Testis (tissue), 3 donors: Measurements from ENCODE around the gene CCP110. TPM values are rescaled to one million over a fixed set of nuclear protein-coding genes. Genes with fewer than 3 reads are reported as not detected.

Experiments
- DNase-seq: peaks from one replicate; pipeline ENCODE4 v3.0.0-alpha.2; 2019
- H3K27ac ChIP-seq, 2 donors: fragments of 200-600 bp; sonication (generic); one replicate each; pipeline ENCODE4 v1.5.1; 2019
- H3K27me3 ChIP-seq: fragments of 200-600 bp; sonication (generic); one replicate; pipeline ENCODE4 v1.5.1; 2019
- H3K36me3 ChIP-seq: fragments of 200-600 bp; sonication (generic); one replicate; pipeline ENCODE4 v1.5.1; 2017; ENCODE audit warnings: low read depth; ENCODE audit errors: missing control alignments
- H3K4me1 ChIP-seq: fragments of 200-600 bp; sonication (generic); one replicate; pipeline ENCODE4 v1.5.1; 2019
- H3K4me3 ChIP-seq, 2 donors: fragments of 200-600 bp; sonication (generic); one replicate each; pipeline ENCODE4 v1.5.1; 2017 to 2019
- H3K9me3 ChIP-seq: fragments of 200-600 bp; sonication (generic); one replicate; pipeline ENCODE4 v1.5.1; 2017
- POLR2A ChIP-seq: fragments of 450-650 bp; IDR thresholded peaks from one replicate; pipeline ENCODE4 v1.6.1; 2017; ENCODE audit warnings: antibody characterized with exemption, mild to moderate bottlenecking, moderate library complexity
- WGBS, 2 donors: methylation state at CpG; one replicate each; pipeline ENCODE4 v1.1.5; 2018; 5-methylcytosine and 5-hydroxymethylcytosine counted together
- intact Hi-C: fragments of 100-400 bp; cut with DNase I; formaldehyde crosslinking; loops from one replicate; pipeline ENCODE4 v1.15.1; 2023; ENCODE audit warnings: low total_unique reads
- polyA plus RNA-seq: library from polyadenylated mRNA; stranded (reverse); fragments of 350-450 nt; fragmentation: Illumina TruSeq; extraction: RNeasy Lipid Tissue Mini Kit (QIAGEN cat#74804); gene quantifications from one replicate; pipeline ENCODE4 v1.2.3, GENCODE V29; 2014; ENCODE audit warnings: low read depth, low replicate concordance; ENCODE audit not compliant: insufficient read depth
- total RNA-seq, 2 donors: library from RNA; depleted of rRNA; stranded (reverse); fragments of >200 nt; gene quantifications; one replicate each; pipeline ENCODE4 v1.2.3, GENCODE V29; 2016
- TF ChIP-seq, protein P1 (sequence below), 3 experiments: fragments of 450-650 bp in 2 of 3; fragments of 200-600 bp in 1 of 3; sonication (generic) in 1 of 3; IDR thresholded peaks; one replicate each; pipeline ENCODE4 v1.5.1; 2016 to 2019; ENCODE audit warnings: antibody characterized with exemption in 3 of 3, mild to moderate bottlenecking in 2 of 3, moderate library complexity in 1 of 3

Gene CCP110
- total and polyA plus RNA-seq, 3 donors from 2014 or later = 31.0 to 55.7 (median 54.2) TPM

- no peak for DNase-seq
- intact Hi-C loops = no loop called here
- H3K9me3 ChIP-seq = no peaks in the 10 kb centered on the region
- no peaks in the 10 kb centered on the region for H3K27me3 ChIP-seq
- no peaks in the 10 kb centered on the region for H3K4me1 ChIP-seq
- H3K4me3 ChIP-seq = no peak overlapping the region
- no peaks in the 10 kb centered on the region for H3K36me3 ChIP-seq
- WGBS, 2 donors = 91 to 97% methylated on average over 9 of the region's 9 CpGs
- TF ChIP-seq, protein P1, sequence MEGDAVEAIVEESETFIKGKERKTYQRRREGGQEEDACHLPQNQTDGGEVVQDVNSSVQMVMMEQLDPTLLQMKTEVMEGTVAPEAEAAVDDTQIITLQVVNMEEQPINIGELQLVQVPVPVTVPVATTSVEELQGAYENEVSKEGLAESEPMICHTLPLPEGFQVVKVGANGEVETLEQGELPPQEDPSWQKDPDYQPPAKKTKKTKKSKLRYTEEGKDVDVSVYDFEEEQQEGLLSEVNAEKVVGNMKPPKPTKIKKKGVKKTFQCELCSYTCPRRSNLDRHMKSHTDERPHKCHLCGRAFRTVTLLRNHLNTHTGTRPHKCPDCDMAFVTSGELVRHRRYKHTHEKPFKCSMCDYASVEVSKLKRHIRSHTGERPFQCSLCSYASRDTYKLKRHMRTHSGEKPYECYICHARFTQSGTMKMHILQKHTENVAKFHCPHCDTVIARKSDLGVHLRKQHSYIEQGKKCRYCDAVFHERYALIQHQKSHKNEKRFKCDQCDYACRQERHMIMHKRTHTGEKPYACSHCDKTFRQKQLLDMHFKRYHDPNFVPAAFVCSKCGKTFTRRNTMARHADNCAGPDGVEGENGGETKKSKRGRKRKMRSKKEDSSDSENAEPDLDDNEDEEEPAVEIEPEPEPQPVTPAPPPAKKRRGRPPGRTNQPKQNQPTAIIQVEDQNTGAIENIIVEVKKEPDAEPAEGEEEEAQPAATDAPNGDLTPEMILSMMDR (IDR thresholded peaks at IDR 0.05) = no peak
- TF ChIP-seq POLR2A = no peak
- H3K27ac ChIP-seq = no peak overlapping the region
These were observed 50.3 kb downstream of the CCP110 start for GRCh38 chr16:19573997-19574396.

GRCh38 chr16:19574615-19575014 lies 50.9 kb downstream of the CCP110 start:
- Histone ChIP-seq H3K36me3 (no peaks in the 10 kb centered on the region), H3K9me3 (no peaks in the 10 kb centered on the region), H3K4me3 (no peak overlapping the region), H3K4me1 (no peaks in the 10 kb centered on the region), H3K27ac (no peak overlapping the region), H3K27me3 (no peaks in the 10 kb centered on the region)
- DNase-seq = no peak
- TF ChIP-seq, protein P1 (IDR thresholded peaks at IDR 0.05) = no peak
- no peak for TF ChIP-seq POLR2A
- 67% methylated on average over 2 of the region's 2 CpGs for WGBS, 2 donors
- intact Hi-C loops = no loop called here

- no peak overlapping the region for H3K4me3 ChIP-seq
- intact Hi-C loops = no loop called here
- no peaks in the 10 kb centered on the region for H3K36me3 ChIP-seq
- 87 to 88% methylated on average over 10 of the region's 10 CpGs for WGBS, 2 donors
- DNase-seq = no peak
- H3K4me1 ChIP-seq = no peaks in the 10 kb centered on the region
- H3K9me3 ChIP-seq = no peaks in the 10 kb centered on the region
- no peak for TF ChIP-seq POLR2A
- TF ChIP-seq, protein P1 (IDR thresholded peaks at IDR 0.05) = no peak
- no peaks in the 10 kb centered on the region for H3K27me3 ChIP-seq
- no peak overlapping the region for H3K27ac ChIP-seq
These were observed 54.7 kb downstream of the CCP110 start for GRCh38 chr16:19578378-19578971.

DNA sequence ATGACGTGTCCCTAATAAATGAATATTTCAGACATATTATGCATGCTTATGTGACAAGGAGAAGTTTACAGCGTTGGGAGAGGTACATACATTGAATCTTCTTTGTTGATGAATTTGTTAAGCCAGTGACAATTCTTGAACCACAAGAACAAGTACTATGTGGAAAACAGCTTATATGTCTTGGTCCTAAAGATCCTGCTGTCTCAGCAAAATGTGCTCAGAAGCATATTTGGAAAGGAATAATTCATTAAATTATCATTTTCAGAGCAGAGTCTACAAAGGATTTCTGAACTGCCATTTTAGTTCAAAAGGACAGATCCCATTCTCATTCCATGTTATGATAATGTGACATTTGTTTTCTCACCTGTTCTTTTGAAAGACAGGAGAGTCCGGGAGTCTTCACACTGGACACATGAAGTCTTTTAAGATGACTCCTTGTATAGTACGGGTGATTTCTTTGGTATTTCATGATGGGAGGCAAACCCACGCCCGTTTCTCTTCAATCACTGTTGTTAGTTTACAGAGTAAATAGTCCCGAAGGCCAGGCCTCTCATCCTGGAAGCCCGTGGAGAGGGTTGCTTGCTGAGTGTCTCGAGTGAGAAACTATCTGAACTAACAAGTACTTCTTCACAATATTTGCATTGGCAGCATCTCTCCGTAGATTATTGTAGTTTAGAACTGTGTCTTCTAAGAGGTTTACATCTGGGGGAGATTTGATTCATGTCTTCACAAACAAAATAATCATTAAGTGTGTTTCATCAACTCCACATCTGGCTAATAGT lies 58.5 kb downstream of the CCP110 start:
- intact Hi-C loops = no loop called here

More for the DNA sequence above, 58.5 kb downstream of the CCP110 start:
- H3K4me1 ChIP-seq = no peaks in the 10 kb centered on the region
- H3K4me3 ChIP-seq = no peak overlapping the region
- no peak for TF ChIP-seq POLR2A
- TF ChIP-seq, protein P1 (IDR thresholded peaks at IDR 0.05) = no peak
- H3K36me3 ChIP-seq = no peaks in the 10 kb centered on the region
- H3K27me3 ChIP-seq = no peaks in the 10 kb centered on the region
- H3K27ac ChIP-seq = no peak overlapping the region
- H3K9me3 ChIP-seq = no peaks in the 10 kb centered on the region
- no peak for DNase-seq
- 82% methylated on average over 10 of the region's 10 CpGs for WGBS, 2 donors
